B cell (primary cell): ENCODE measurements around the gene RBMS3. TPM values are rescaled to one million over a fixed set of nuclear protein-coding genes. Genes with fewer than 3 reads are reported as not detected.
A peak's percentile ranks its signal among the peaks of the same experiment; 100 is the strongest.

Experiments
- ATAC-seq: fragments of 200-7000 bp; cut with Tn5 transposase; one replicate; pipeline ENCODE4 v1.10.0; 2021; ENCODE audit warnings: low read depth, mild to moderate bottlenecking, moderate number of reproducible peaks, moderate library complexity
- CTCF ChIA-PET: fragments of 350-600 bp; sonication (Branson Sonifier 250); formaldehyde crosslinking; loops from one replicate; lab custom pipeline; 2021; ENCODE audit warnings: antibody characterized with exemption, inconsistent platforms; lab: Charles Lee
- POLR2A ChIA-PET: fragments of 350-600 bp; sonication (Branson Sonifier 250); formaldehyde crosslinking; loops from one replicate; lab custom pipeline; 2021; ENCODE audit warnings: antibody characterized with exemption; lab: Charles Lee
- DNase-seq: peaks from one replicate; pipeline ENCODE4 v3.0.0; 2013
- H2AFZ ChIP-seq: 2 replicates; pipeline ENCODE4 v1.6.1; 2012; ENCODE audit warnings: mild to moderate bottlenecking, low read depth, low read length; ENCODE audit not compliant: insufficient read depth, poor library complexity, severe bottlenecking
- H3K27ac ChIP-seq, 2 donors: 1 replicate in 1 of 2; 2 replicates in 1 of 2; pipeline ENCODE4 v1.5.1; 2012 to 2013; ENCODE audit warnings: low read length in 2 of 2, mild to moderate bottlenecking in 2 of 2, moderate library complexity in 1 of 2
- H3K27me3 ChIP-seq, 4 experiments: fragments of 200-600 bp in 1 of 4; sonication (generic) in 1 of 4; replicated peaks in 1 of 4; 1 replicate in 2 of 4; 2 replicates in 2 of 4; pipeline versions ENCODE4 v1.6.1 to v1.7.0; 2013 to 2016; ENCODE audit warnings: low read length in 3 of 4, mild to moderate bottlenecking in 2 of 4, mixed read lengths in 1 of 4, moderate library complexity in 1 of 4; ENCODE audit not compliant: insufficient read depth in 4 of 4, control insufficient read depth in 3 of 4; ENCODE audit errors: control extremely low read depth in 1 of 4
- H3K36me3 ChIP-seq, 2 experiments: replicated peaks in 1 of 2; 1 replicate in 1 of 2; 2 replicates in 1 of 2; pipeline versions ENCODE4 v1.6.1 to v1.7.1; 2013; ENCODE audit warnings: low read length in 1 of 2; ENCODE audit not compliant: insufficient read depth in 2 of 2, control insufficient read depth in 1 of 2; ENCODE audit errors: control extremely low read depth in 1 of 2, extremely low read depth in 1 of 2
- H3K4me1 ChIP-seq, 2 donors: fragments of 200-600 bp in 1 of 2; sonication (generic) in 1 of 2; 1 replicate in 1 of 2; 2 replicates in 1 of 2; pipeline versions ENCODE4 v1.5.1 to v1.6.1; 2013 to 2017; ENCODE audit warnings: low read length in 2 of 2; ENCODE audit not compliant: control insufficient read depth in 2 of 2, insufficient read depth in 2 of 2
- H3K4me2 ChIP-seq: replicated peaks from 2 replicates; pipeline ENCODE3; 2012; ENCODE audit warnings: mild to moderate bottlenecking, low read depth, low read length; ENCODE audit not compliant: poor library complexity, severe bottlenecking
- H3K4me3 ChIP-seq, 5 experiments: fragments of 200-600 bp in 1 of 5; sonication (generic) in 1 of 5; 1 replicate in 3 of 5; 2 replicates in 2 of 5; pipeline versions ENCODE4 v1.5.1 to v1.7.0; 2011 to 2016; ENCODE audit warnings: low read length in 4 of 5, mild to moderate bottlenecking in 4 of 5, low read depth in 2 of 5, control low read depth in 1 of 5, moderate library complexity in 1 of 5; ENCODE audit not compliant: insufficient read depth in 1 of 5; ENCODE audit errors: control extremely low read depth in 1 of 5, extremely low read depth in 1 of 5
- H3K79me2 ChIP-seq: fragments of 200-600 bp; sonication (generic); one replicate; pipeline ENCODE4 v1.6.0; 2016; ENCODE audit warnings: low read length; ENCODE audit not compliant: control insufficient read depth, insufficient read depth
- H3K9ac ChIP-seq: fragments of 200-600 bp; sonication (generic); 2 replicates; pipeline ENCODE4 v1.6.1; 2017; ENCODE audit warnings: mild to moderate bottlenecking, low read length, moderate library complexity
- H3K9me3 ChIP-seq, 3 donors: one replicate each; pipeline versions ENCODE4 v1.6.1 to v1.7.1; 2013; ENCODE audit warnings: low read length in 2 of 3; ENCODE audit not compliant: control insufficient read depth in 2 of 3, insufficient read depth in 1 of 3; ENCODE audit errors: control extremely low read depth in 1 of 3
- H4K20me1 ChIP-seq: 2 replicates; pipeline ENCODE4 v1.6.0; 2012; ENCODE audit warnings: mild to moderate bottlenecking, low read length; ENCODE audit not compliant: insufficient read depth, control insufficient read depth, poor library complexity, severe bottlenecking
- H3K27ac Mint-ChIP-seq: one replicate; pipeline ENCODE4 v1.8.0; 2021; ENCODE audit warnings: mixed read lengths
- H3K27me3 Mint-ChIP-seq: one replicate; pipeline ENCODE4 v1.8.0; 2021; ENCODE audit warnings: mixed read lengths
- H3K4me1 Mint-ChIP-seq: one replicate; pipeline ENCODE4 v1.8.0; 2021; ENCODE audit warnings: mixed read lengths
- H3K4me3 Mint-ChIP-seq: one replicate; pipeline ENCODE4 v1.8.0; 2021; ENCODE audit warnings: mixed read lengths
- H3K9me3 Mint-ChIP-seq: one replicate; pipeline ENCODE4 v1.8.0; 2022; ENCODE audit warnings: mixed read lengths; ENCODE audit not compliant: insufficient read depth
- CTCF ChIP-seq: fragments of 200-600 bp; IDR thresholded peaks from one replicate; pipeline ENCODE4 v1.8.0; 2022; ENCODE audit warnings: antibody characterized with exemption, mild to moderate bottlenecking
- EZH2 ChIP-seq: IDR thresholded peaks from 2 replicates; pipeline ENCODE4 v1.6.1; 2012; ENCODE audit warnings: borderline replicate concordance, low read depth, mild to moderate bottlenecking, moderate library complexity, low read length; ENCODE audit not compliant: insufficient read depth, poor library complexity, severe bottlenecking
- WGBS: methylation state at CpG from one replicate; pipeline ENCODE4 v1.1.5; 2013; ENCODE audit warnings: missing lambda C conversion rate; ENCODE audit not compliant: insufficient coverage; 5-methylcytosine and 5-hydroxymethylcytosine counted together
- intact Hi-C: fragments of 100-400 bp; cut with micrococcal nuclease; formaldehyde crosslinking; loops from one replicate; pipeline ENCODE4 v1.10.0; 2022
- polyA plus RNA-seq: library from polyadenylated mRNA; depleted of rRNA; stranded (reverse); fragments of >200 nt; gene quantifications from 2 replicates; pipeline ENCODE4 v1.2.3, GENCODE V29; 2012
- total RNA-seq, 2 donors: library from RNA; stranded (reverse); fragments of 120-200 nt in 1 of 2; gene quantifications; 1 replicate in 1 of 2; 2 replicates in 1 of 2; pipeline versions ENCODE4 v1.2.3 to v1.2.4, GENCODE V29; 2013 to 2022

Gene RBMS3
- total and polyA plus RNA-seq, 2 donors (not counting 1 experiment from before 2014, with no cell fraction given): not detected

GRCh38 chr3:29649815-29650547 is 369.1 kb downstream of the RBMS3 start:
- ChIA-PET POLR2A (no interaction called here), CTCF (no interaction called here)
- WGBS: 82% methylated on average over 3 of the region's 6 CpGs
- Histone ChIP-seq H2AFZ (no peak overlapping the region), H3K4me3 (no peak overlapping the region), H3K9ac (no peak overlapping the region), H3K4me1 (no peaks in the 10 kb centered on the region), H3K79me2 (no peaks in the 10 kb centered on the region), H3K4me2 (no peak overlapping the region), H4K20me1 (no peaks in the 10 kb centered on the region), H3K27ac (no peak overlapping the region), H3K9me3 (no peaks in the 10 kb centered on the region), H3K36me3 (no peaks in the 10 kb centered on the region), H3K27me3 (no peaks in the 10 kb centered on the region)
- Mint-ChIP-seq H3K27ac (no peak overlapping the region), H3K4me1 (no peaks in the 10 kb centered on the region), H3K9me3 (no peaks in the 10 kb centered on the region), H3K4me3 (no peak overlapping the region), H3K27me3 (no peaks in the 10 kb centered on the region)
- no peak for TF ChIP-seq EZH2
- no peak for TF ChIP-seq CTCF
- DNase-seq (peak; percentile 3), ATAC-seq (no peak)
- intact Hi-C loops: no loop called here

- no peak overlapping the region for H3K4me2 ChIP-seq
- no peak overlapping the region for H3K9ac ChIP-seq
- no peak overlapping the region for H2AFZ ChIP-seq
- no peak overlapping the region for H3K27ac ChIP-seq
- no peaks in the 10 kb centered on the region for H3K9me3 Mint-ChIP-seq
- DNase-seq (no peak), ATAC-seq (no peak)
- TF ChIP-seq CTCF (no peak), EZH2 (no peak)
- POLR2A ChIA-PET: no interaction called here
- no peaks in the 10 kb centered on the region for H3K4me1 Mint-ChIP-seq
- no peaks in the 10 kb centered on the region for H3K36me3 ChIP-seq
- no peak overlapping the region for H3K4me3 Mint-ChIP-seq
- no peak overlapping the region for H3K27ac Mint-ChIP-seq
- H3K79me2 ChIP-seq: no peaks in the 10 kb centered on the region
- no peak overlapping the region for H3K4me3 ChIP-seq
- peaks cover 0 to under 1% (median 0%) of the 10 kb centered on the region in 3 donors for H3K9me3 ChIP-seq
- H4K20me1 ChIP-seq: no peaks in the 10 kb centered on the region
- 67% methylated on average over 2 of the region's 4 CpGs for WGBS
- CTCF ChIA-PET: no interaction called here
- H3K27me3 ChIP-seq: no peaks in the 10 kb centered on the region
- no peaks in the 10 kb centered on the region for H3K4me1 ChIP-seq
- intact Hi-C loops: no loop called here
- no peaks in the 10 kb centered on the region for H3K27me3 Mint-ChIP-seq
Measured at GRCh38 chr3:29653680-29654079, 372.8 kb downstream of the RBMS3 start.
